Activated T-cell treated with anti-CD3 and anti-CD28 coated beads for 4 hours (primary cell): ENCODE measurements around the gene CREBBP.
A peak's percentile ranks its signal among the peaks of the same experiment; 100 is the strongest.
"Not testable (repeated sequence)": the region's sequence is repeated elsewhere in the genome, so short reads cannot be mapped to it uniquely, and the experiment has no call there.

ENCODE experiments used
- DNase-seq: peaks from one replicate; pipeline ENCODE4 v3.0.0-alpha.2; 2020

The CREBBP gene

GRCh38 chr16:3730161-3731125, 150.1 kb downstream of the CREBBP start:
- no peak for DNase-seq

- no peak for DNase-seq
Measured at GRCh38 chr16:3729161-3730112, 151.1 kb downstream of the CREBBP start.

GRCh38 chr16:3728424-3729160, 151.9 kb downstream of the CREBBP start:
- DNase-seq = no peak

- DNase-seq = no peak
Measured at GRCh38 chr16:3727806-3728381, 152.6 kb downstream of the CREBBP start.

GRCh38 chr16:3726021-3726687, 154.4 kb downstream of the CREBBP start:
- DNase-seq = no peak

- no peak for DNase-seq
Measured at GRCh38 chr16:3725276-3725675, 155.2 kb downstream of the CREBBP start.

- DNase-seq = no peak
Measured at GRCh38 chr16:3722508-3722907, 158.0 kb downstream of the CREBBP start.

- DNase-seq = no peak
Measured at GRCh38 chr16:3720418-3720817, 160.1 kb downstream of the CREBBP start.

GRCh38 chr16:3718628-3719027, 161.9 kb downstream of the CREBBP start:
- DNase-seq = no peak

GRCh38 chr16:3718019-3718391, 162.5 kb downstream of the CREBBP start:
- DNase-seq = no peak

- peak; percentile 94 for DNase-seq
Measured at GRCh38 chr16:3717235-3718018, 163.1 kb downstream of the CREBBP start, which contains the start of gene TRAP1. Gene TRAP1 (minus strand): TSS chr16:3717524. CDS start chr16:3717508, 16 bp downstream.

GRCh38 chr16:3716831-3717234, 163.7 kb downstream of the CREBBP start:
- DNase-seq = no peak

- no peak for DNase-seq
Measured at GRCh38 chr16:3715430-3715829, 165.1 kb downstream of the CREBBP start.

GRCh38 chr16:3714378-3714777, 166.1 kb downstream of the CREBBP start:
- not testable (repeated sequence) for DNase-seq

GRCh38 chr16:3713587-3714242, 166.8 kb downstream of the CREBBP start:
- no peak for DNase-seq

- DNase-seq = no peak
Measured at GRCh38 chr16:3712861-3713372, 167.6 kb downstream of the CREBBP start.

- DNase-seq = no peak
Measured at GRCh38 chr16:3706253-3707012, 174.1 kb downstream of the CREBBP start.

GRCh38 chr16:3702082-3702481, 178.4 kb downstream of the CREBBP start:
- no peak for DNase-seq

- no peak for DNase-seq
Measured at GRCh38 chr16:3701531-3701930, 179.0 kb downstream of the CREBBP start.
